ENCODE data around the gene ERAP2.

DNA sequence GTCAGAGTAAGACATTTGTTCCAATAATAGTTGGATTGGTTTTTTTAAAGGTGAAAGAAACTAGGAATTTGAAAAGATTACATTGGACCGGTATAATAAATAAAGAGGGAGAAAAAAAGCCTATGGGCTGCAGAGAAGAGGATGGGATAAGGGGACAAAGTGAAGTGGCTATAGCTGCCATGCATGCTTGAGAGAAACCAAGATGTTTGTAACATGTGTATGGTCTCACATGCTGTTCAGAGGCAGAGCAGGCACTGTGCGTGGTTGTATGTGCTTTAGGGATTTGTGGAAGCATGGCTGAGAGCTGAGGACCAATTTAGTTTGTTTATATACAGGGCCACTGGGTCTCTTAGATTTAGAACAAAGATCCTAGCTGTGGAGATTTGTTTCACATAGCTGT, 92.3 kb downstream of the ERAP2 start:
- TF ChIP-seq, protein P1, sequence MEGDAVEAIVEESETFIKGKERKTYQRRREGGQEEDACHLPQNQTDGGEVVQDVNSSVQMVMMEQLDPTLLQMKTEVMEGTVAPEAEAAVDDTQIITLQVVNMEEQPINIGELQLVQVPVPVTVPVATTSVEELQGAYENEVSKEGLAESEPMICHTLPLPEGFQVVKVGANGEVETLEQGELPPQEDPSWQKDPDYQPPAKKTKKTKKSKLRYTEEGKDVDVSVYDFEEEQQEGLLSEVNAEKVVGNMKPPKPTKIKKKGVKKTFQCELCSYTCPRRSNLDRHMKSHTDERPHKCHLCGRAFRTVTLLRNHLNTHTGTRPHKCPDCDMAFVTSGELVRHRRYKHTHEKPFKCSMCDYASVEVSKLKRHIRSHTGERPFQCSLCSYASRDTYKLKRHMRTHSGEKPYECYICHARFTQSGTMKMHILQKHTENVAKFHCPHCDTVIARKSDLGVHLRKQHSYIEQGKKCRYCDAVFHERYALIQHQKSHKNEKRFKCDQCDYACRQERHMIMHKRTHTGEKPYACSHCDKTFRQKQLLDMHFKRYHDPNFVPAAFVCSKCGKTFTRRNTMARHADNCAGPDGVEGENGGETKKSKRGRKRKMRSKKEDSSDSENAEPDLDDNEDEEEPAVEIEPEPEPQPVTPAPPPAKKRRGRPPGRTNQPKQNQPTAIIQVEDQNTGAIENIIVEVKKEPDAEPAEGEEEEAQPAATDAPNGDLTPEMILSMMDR (IDR thresholded peaks at IDR 0.05) = no peak
- TF ChIP-seq POLR2AphosphoS5 (IDR thresholded peaks at IDR 0.05; ENCODE audit: insufficient read depth in 1 of 2, low read depth in 1 of 2) = no peak
